ENCODE results near the gene TSC22D2. TPM values are rescaled to one million over a fixed set of nuclear protein-coding genes. Genes with fewer than 3 reads are reported as not detected.

TSC22D2 gene
- total RNA-seq, 4 donors from 2014 or later: 13.0 to 60.4 (median 16.7) TPM

- intact Hi-C loops (cut with DNase I; ENCODE audit: low total_unique reads): loop anchor here (5.0 to 10.0 kb wide), 2 partner anchors 34 to 204 kb away; no protein-coding TSS in a partner anchor
- no peak for TF ChIP-seq CTCF (IDR thresholded peaks at IDR 0.05)
- no peak for TF ChIP-seq POLR2A (IDR thresholded peaks at IDR 0.05)
- WGBS, 2 donors: 79 to 84% methylated on average over 1 of the region's 1 CpG
- H3K4me3 ChIP-seq (ENCODE audit: low read depth, poor library complexity, severe bottlenecking): no peak overlapping the region
- DNase-seq (ENCODE audit: low spot score in 2 of 2): no peak
These were observed 20.5 kb downstream of the TSC22D2 start for GRCh38 chr3:150428562-150428961.

GRCh38 chr3:150429767-150430671 is 21.9 kb downstream of the TSC22D2 start:
- H3K4me3 ChIP-seq (ENCODE audit: low read depth, poor library complexity, severe bottlenecking): no peak overlapping the region
- WGBS, 2 donors: 46 to 57% methylated on average over 2 of the region's 2 CpGs
- intact Hi-C loops (cut with DNase I; ENCODE audit: low total_unique reads): loop anchor here (5.0 to 10.0 kb wide), 2 partner anchors 32 to 205 kb away; no protein-coding TSS in a partner anchor
- DNase-seq (ENCODE audit: low spot score in 2 of 2): no peak
- TF ChIP-seq POLR2A (IDR thresholded peaks at IDR 0.05): no peak
- TF ChIP-seq CTCF (IDR thresholded peaks at IDR 0.05): no peak

- H3K4me3 ChIP-seq (ENCODE audit: low read depth, poor library complexity, severe bottlenecking): no peak overlapping the region
- WGBS, 2 donors: 90 to 92% methylated on average over 5 of the region's 5 CpGs
- intact Hi-C loops (cut with DNase I; ENCODE audit: low total_unique reads): no loop called here
- no peak for DNase-seq (ENCODE audit: low spot score in 2 of 2)
- TF ChIP-seq CTCF (IDR thresholded peaks at IDR 0.05) (no peak), POLR2A (IDR thresholded peaks at IDR 0.05) (no peak)
These were observed 25.2 kb downstream of the TSC22D2 start for GRCh38 chr3:150433347-150433746.

- 73 to 80% methylated on average over 4 of the region's 4 CpGs for WGBS, 2 donors
These were observed 26.1 kb downstream of the TSC22D2 start for GRCh38 chr3:150434234-150434633.

GRCh38 chr3:150436161-150436560 is 28.1 kb downstream of the TSC22D2 start:
- no peak for DNase-seq (ENCODE audit: low spot score in 2 of 2)
- H3K4me3 ChIP-seq (ENCODE audit: low read depth, poor library complexity, severe bottlenecking): no peak overlapping the region
- intact Hi-C loops (cut with DNase I; ENCODE audit: low total_unique reads): no loop called here
- WGBS, 2 donors: 79 to 83% methylated on average over 5 of the region's 5 CpGs
- TF ChIP-seq CTCF (IDR thresholded peaks at IDR 0.05) (no peak), POLR2A (IDR thresholded peaks at IDR 0.05) (no peak)

More at GRCh38 chr3:150434234-150434633, 26.1 kb downstream of the TSC22D2 start:
- no peak for DNase-seq (ENCODE audit: low spot score in 2 of 2)
- intact Hi-C loops (cut with DNase I; ENCODE audit: low total_unique reads): no loop called here
- H3K4me3 ChIP-seq (ENCODE audit: low read depth, poor library complexity, severe bottlenecking): no peak overlapping the region
- TF ChIP-seq CTCF (IDR thresholded peaks at IDR 0.05): no peak
- TF ChIP-seq POLR2A (IDR thresholded peaks at IDR 0.05): no peak
